DOHH2 (cell line): ENCODE results near the gene FANCI.

Source experiments
- H3F3A ChIP-seq: fragments of 200-600 bp; sonication (generic), shearing (Covaris generic); 2 replicates; pipeline ENCODE4 v1.6.0; 2016; ENCODE audit warnings: antibody characterized with exemption, mild to moderate bottlenecking; ENCODE audit not compliant: control insufficient read depth, insufficient read depth
- H3K27ac ChIP-seq: fragments of 200-600 bp; sonication (generic); 2 replicates; pipeline ENCODE4 v1.5.1; 2014; ENCODE audit warnings: low read depth, mild to moderate bottlenecking, low read length, moderate library complexity
- H3K27me3 ChIP-seq: fragments of 200-600 bp; sonication (generic); 2 replicates; pipeline ENCODE4 v1.6.1; 2014; ENCODE audit warnings: mild to moderate bottlenecking, low read length, mixed read lengths; ENCODE audit not compliant: control insufficient read depth
- H3K36me3 ChIP-seq: fragments of 200-600 bp; sonication (generic); 2 replicates; pipeline ENCODE4 v1.6.1; 2014; ENCODE audit warnings: mild to moderate bottlenecking, low read length, moderate library complexity, mixed read lengths; ENCODE audit not compliant: control insufficient read depth
- H3K4me1 ChIP-seq: fragments of 200-600 bp; sonication (generic); 2 replicates; pipeline ENCODE4 v1.6.1; 2014; ENCODE audit warnings: mild to moderate bottlenecking, low read length, mixed read lengths; ENCODE audit not compliant: control insufficient read depth
- H3K4me2 ChIP-seq: fragments of 200-600 bp; sonication (generic); 2 replicates; pipeline ENCODE4 v1.6.0; 2014; ENCODE audit warnings: mild to moderate bottlenecking, low read length, moderate library complexity
- H3K4me3 ChIP-seq: fragments of 200-600 bp; sonication (generic); 2 replicates; pipeline ENCODE4 v1.5.1; 2014; ENCODE audit warnings: mild to moderate bottlenecking, low read length, mixed read lengths
- H3K79me2 ChIP-seq: fragments of 200-600 bp; sonication (generic); 2 replicates; pipeline ENCODE4 v1.6.1; 2014; ENCODE audit warnings: mild to moderate bottlenecking, low read length, mixed read lengths; ENCODE audit not compliant: control insufficient read depth
- H3K9me2 ChIP-seq: fragments of 200-600 bp; sonication (generic); replicated peaks from 2 replicates; pipeline ENCODE4 v1.6.1; 2014; ENCODE audit warnings: mild to moderate bottlenecking, low read length, mixed read lengths; ENCODE audit not compliant: control insufficient read depth
- H3K9me3 ChIP-seq: fragments of 200-600 bp; sonication (generic); 2 replicates; pipeline ENCODE4 v1.6.1; 2014; ENCODE audit warnings: antibody characterized with exemption, low read length, mixed read lengths; ENCODE audit not compliant: control insufficient read depth, insufficient read depth
- H4K20me1 ChIP-seq: fragments of 200-600 bp; sonication (generic); 2 replicates; pipeline ENCODE4 v1.6.0; 2014; ENCODE audit warnings: low read depth, mild to moderate bottlenecking, antibody characterized with exemption, low read length, moderate library complexity; ENCODE audit not compliant: control insufficient read depth, insufficient read depth
- CTCF ChIP-seq: fragments of 200-600 bp; sonication (generic); IDR thresholded peaks from one replicate; pipeline ENCODE4 v1.5.1; 2014; ENCODE audit warnings: antibody characterized with exemption, mild to moderate bottlenecking, low read depth, low read length; ENCODE audit not compliant: poor library complexity, severe bottlenecking
- EZH2phosphoT487 ChIP-seq: fragments of 200-600 bp; sonication (generic); IDR thresholded peaks from 2 replicates; pipeline ENCODE4 v1.6.1; 2017; ENCODE audit warnings: borderline replicate concordance, mild to moderate bottlenecking, antibody characterized with exemption, low read length, moderate library complexity, mixed read lengths

Gene FANCI

GRCh38 chr15:89363133-89363532, 119.4 kb downstream of the FANCI start:
- H3K36me3 ChIP-seq = no peaks in the 10 kb centered on the region
- no peaks in the 10 kb centered on the region for H3F3A ChIP-seq
- H4K20me1 ChIP-seq = no peaks in the 10 kb centered on the region
- peaks cover 9% of the 10 kb centered on the region; the same call in 1 of the 2 replicates for H3K4me1 ChIP-seq
- no peak overlapping the region for H3K4me2 ChIP-seq
- no peak overlapping the region for H3K27ac ChIP-seq
- H3K79me2 ChIP-seq = no peaks in the 10 kb centered on the region
- H3K9me3 ChIP-seq = no peaks in the 10 kb centered on the region
- no peak overlapping the region for H3K4me3 ChIP-seq
- peaks cover 72% of the 10 kb centered on the region for H3K27me3 ChIP-seq
- H3K9me2 ChIP-seq = no peaks in the 10 kb centered on the region
- TF ChIP-seq EZH2phosphoT487 (no peak), CTCF (no peak)

DNA sequence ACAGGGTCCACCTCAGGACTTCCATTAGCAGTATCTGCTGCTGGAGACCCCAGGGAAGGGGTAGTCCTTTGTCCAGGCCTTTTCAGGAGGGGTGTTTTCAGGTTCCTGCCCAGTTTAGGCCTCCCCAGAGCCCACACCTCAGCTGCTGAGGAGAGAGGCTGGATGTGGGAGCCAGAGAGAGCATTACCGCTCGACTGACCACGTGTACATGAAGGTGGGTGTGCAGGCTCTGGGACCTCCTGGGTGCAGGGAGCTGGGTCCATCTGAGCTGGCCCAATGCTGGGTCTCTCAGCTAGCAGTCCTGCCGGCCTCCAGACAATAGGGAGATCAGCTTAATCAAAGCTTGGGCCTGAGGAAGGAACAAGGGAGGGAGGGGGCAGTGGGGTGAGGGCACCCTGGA, 120.0 kb downstream of the FANCI start:
- Histone ChIP-seq H3K9me2 (no peaks in the 10 kb centered on the region), H3K9me3 (no peaks in the 10 kb centered on the region), H4K20me1 (no peaks in the 10 kb centered on the region), H3K4me1 (peaks cover 5% of the 10 kb centered on the region; the same call in 1 of the 2 replicates), H3K4me3 (no peak overlapping the region), H3F3A (no peaks in the 10 kb centered on the region), H3K4me2 (no peak overlapping the region), H3K79me2 (no peaks in the 10 kb centered on the region), H3K27ac (no peak overlapping the region), H3K36me3 (no peaks in the 10 kb centered on the region), H3K27me3 (peaks cover 71% of the 10 kb centered on the region)
- TF ChIP-seq EZH2phosphoT487 = no peak
- no peak for TF ChIP-seq CTCF

DNA sequence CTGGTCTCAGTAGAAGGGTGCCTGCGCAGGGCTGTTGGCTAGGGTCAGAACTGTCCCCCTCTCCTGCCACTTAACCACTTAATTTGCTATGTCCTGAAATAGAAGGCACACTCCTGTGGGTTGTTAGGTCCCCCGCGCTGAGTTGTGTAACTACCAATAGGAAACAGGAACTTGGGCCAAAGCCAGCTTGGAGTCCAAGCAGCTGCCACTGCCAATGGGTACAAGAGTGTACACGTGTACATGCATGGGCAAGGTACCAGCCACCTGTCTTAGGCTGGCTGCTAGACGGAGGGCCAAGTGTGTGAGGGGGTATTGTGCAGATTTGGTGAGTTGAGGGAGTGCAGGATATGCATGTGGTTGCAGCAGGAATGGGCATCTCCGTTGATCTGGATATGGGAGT, 120.6 kb downstream of the FANCI start:
- Histone ChIP-seq H3K4me3 (no peak overlapping the region), H3K4me2 (no peak overlapping the region), H3K4me1 (no peaks in the 10 kb centered on the region), H3K79me2 (no peaks in the 10 kb centered on the region), H3K36me3 (no peaks in the 10 kb centered on the region), H3K9me3 (no peaks in the 10 kb centered on the region), H3K9me2 (no peaks in the 10 kb centered on the region), H3K27ac (no peak overlapping the region), H4K20me1 (no peaks in the 10 kb centered on the region), H3K27me3 (peaks cover 74% of the 10 kb centered on the region), H3F3A (no peaks in the 10 kb centered on the region)
- TF ChIP-seq CTCF = no peak
- no peak for TF ChIP-seq EZH2phosphoT487
